CD8-positive, alpha-beta memory T cell (primary cell): ENCODE measurements around the gene FTCD. TPM values are rescaled to one million over a fixed set of nuclear protein-coding genes. Genes with fewer than 3 reads are reported as not detected.
A peak's percentile ranks its signal among the peaks of the same experiment; 100 is the strongest.

Source experiments
- CTCF ChIA-PET: fragments of 350-600 bp; sonication (Branson Sonifier 250); formaldehyde crosslinking; loops from one replicate; lab custom pipeline; 2021; ENCODE audit warnings: antibody characterized with exemption; lab: Charles Lee
- POLR2A ChIA-PET: fragments of 350-600 bp; sonication (Branson Sonifier 250); formaldehyde crosslinking; loops from one replicate; lab custom pipeline; 2021; ENCODE audit warnings: antibody characterized with exemption; lab: Charles Lee
- DNase-seq, 5 donors: peaks; one replicate each; pipeline versions ENCODE4 v3.0.0 to v3.0.0-alpha.2; 2020 to 2022; ENCODE audit warnings: mixed read lengths in 1 of 5
- H3K27ac ChIP-seq: one replicate; pipeline ENCODE4 v1.7.0; 2013; ENCODE audit warnings: low read depth, mild to moderate bottlenecking, low read length, moderate library complexity
- H3K27me3 ChIP-seq: 2 replicates; pipeline ENCODE4 v1.7.0; 2013; ENCODE audit warnings: low read length, mild to moderate bottlenecking; ENCODE audit not compliant: insufficient read depth, poor library complexity, severe bottlenecking
- H3K36me3 ChIP-seq: 2 replicates; pipeline ENCODE4 v1.7.0; 2013; ENCODE audit warnings: mild to moderate bottlenecking, low read length, moderate library complexity; ENCODE audit not compliant: insufficient read depth
- H3K4me1 ChIP-seq: 2 replicates; pipeline ENCODE4 v1.7.0; 2013; ENCODE audit warnings: mild to moderate bottlenecking, low read length, moderate library complexity; ENCODE audit not compliant: insufficient read depth
- H3K4me3 ChIP-seq: 2 replicates; pipeline ENCODE4 v1.7.0; 2013; ENCODE audit warnings: mild to moderate bottlenecking, low read length
- H3K9me3 ChIP-seq: 2 replicates; pipeline ENCODE4 v1.7.0; 2013; ENCODE audit warnings: mild to moderate bottlenecking, low read length
- H3K27ac Mint-ChIP-seq, 8 donors: one replicate each; pipeline ENCODE4 v1.8.0; 2020 to 2021; ENCODE audit warnings: mixed read lengths in 8 of 8, mild to moderate bottlenecking in 6 of 8, inconsistent platforms in 3 of 8, moderate library complexity in 3 of 8
- H3K27me3 Mint-ChIP-seq, 2 donors: one replicate each; pipeline ENCODE4 v1.8.0; 2020 to 2021; ENCODE audit warnings: mixed read lengths in 2 of 2, mild to moderate bottlenecking in 1 of 2, moderate library complexity in 1 of 2
- H3K36me3 Mint-ChIP-seq, 3 donors: one replicate each; pipeline ENCODE4 v1.8.0; 2020 to 2021; ENCODE audit warnings: mixed read lengths in 3 of 3, inconsistent platforms in 1 of 3, mild to moderate bottlenecking in 1 of 3
- H3K4me1 Mint-ChIP-seq, 3 donors: one replicate each; pipeline ENCODE4 v1.8.0; 2020 to 2021; ENCODE audit warnings: mixed read lengths in 3 of 3, inconsistent platforms in 1 of 3, mild to moderate bottlenecking in 1 of 3
- H3K4me3 Mint-ChIP-seq, 7 donors: one replicate each; pipeline ENCODE4 v1.8.0; 2020 to 2021; ENCODE audit warnings: mixed read lengths in 7 of 7, mild to moderate bottlenecking in 6 of 7, moderate library complexity in 4 of 7, inconsistent platforms in 2 of 7
- H3K9me3 Mint-ChIP-seq, 5 donors: one replicate each; pipeline ENCODE4 v1.8.0; 2020 to 2022; ENCODE audit warnings: mixed read lengths in 5 of 5, mild to moderate bottlenecking in 3 of 5, moderate library complexity in 2 of 5, inconsistent platforms in 1 of 5
- polyA plus RNA-seq: library from polyadenylated mRNA; unstranded; fragments of 300-500 nt; fragmentation: Illumina TruSeq; gene quantifications from one replicate; pipeline ENCODE4 v1.2.3, GENCODE V29; 2021
- total RNA-seq, 2 experiments: library from RNA; stranded (reverse); gene quantifications; one replicate each; pipeline ENCODE4 v1.2.3, GENCODE V29; 2021

FTCD gene
- total and polyA plus RNA-seq, 3 experiments from 2014 or later: not detected

DNA sequence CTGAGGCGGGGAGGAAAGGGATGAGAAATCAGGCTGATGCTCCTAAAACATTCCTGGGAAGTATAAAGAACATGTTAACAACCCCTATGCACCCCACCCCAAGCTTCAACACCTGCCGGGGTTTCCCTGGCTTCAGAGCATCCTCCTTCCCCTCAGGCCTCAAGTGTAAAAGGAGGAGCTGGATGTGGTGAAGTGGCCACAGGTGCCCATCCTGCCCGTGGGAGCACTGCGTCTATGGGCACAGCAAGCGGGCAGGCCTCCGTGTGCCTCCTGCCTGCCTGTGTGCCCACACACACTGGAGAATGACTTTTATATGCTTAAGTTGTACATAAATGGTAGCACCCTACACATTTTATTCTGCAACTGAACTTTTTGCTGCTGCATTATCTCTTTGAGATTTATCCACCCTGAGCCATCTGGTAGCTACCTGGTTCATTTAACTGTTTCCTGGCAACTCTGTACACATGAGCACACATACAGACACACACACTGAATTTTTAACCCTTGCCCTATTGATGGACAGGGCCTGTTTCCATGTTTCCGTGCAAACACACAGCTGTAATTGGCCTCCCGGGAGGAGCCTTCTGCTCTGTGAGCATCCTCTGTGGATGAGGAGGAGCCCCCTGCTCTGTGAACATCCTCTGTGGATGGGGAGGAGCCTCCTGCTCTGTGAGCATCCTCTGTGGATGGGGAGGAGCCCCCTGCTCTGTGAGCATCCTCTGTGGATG is 13.4 kb upstream of the FTCD start:
- CTCF ChIA-PET: no interaction called here
- no peaks in the 10 kb centered on the region for H3K9me3 ChIP-seq

GRCh38 chr21:46168238-46168637 is 12.9 kb upstream of the FTCD start:
- Histone ChIP-seq H3K27me3 (no peaks in the 10 kb centered on the region), H3K27ac (no peak overlapping the region), H3K4me1 (peaks cover 6% of the 10 kb centered on the region), H3K4me3 (no peak overlapping the region), H3K36me3 (no peaks in the 10 kb centered on the region), H3K9me3 (no peaks in the 10 kb centered on the region)
- H3K27me3 Mint-ChIP-seq: peaks cover 2 to 22% of the 10 kb centered on the region in 2 donors
- ChIA-PET POLR2A (no interaction called here), CTCF (no interaction called here)
- H3K36me3 Mint-ChIP-seq: peaks cover 0 to 1% (median 1%) of the 10 kb centered on the region in 3 donors
- H3K4me1 Mint-ChIP-seq: peaks cover 5 to 7% (median 6%) of the 10 kb centered on the region in 3 donors
- peak in 1 of 5 donors; percentile 37 for DNase-seq
- no peak overlapping the region for H3K27ac Mint-ChIP-seq
- no peak overlapping the region for H3K4me3 Mint-ChIP-seq
- peaks cover 0 to 5% (median 0%) of the 10 kb centered on the region in 5 donors for H3K9me3 Mint-ChIP-seq

More for the DNA sequence above, 13.4 kb upstream of the FTCD start:
- Histone ChIP-seq H3K36me3 (no peaks in the 10 kb centered on the region), H3K4me3 (no peak overlapping the region), H3K27ac (no peak overlapping the region), H3K27me3 (no peaks in the 10 kb centered on the region), H3K4me1 (peaks cover 6% of the 10 kb centered on the region)
- POLR2A ChIA-PET: no interaction called here
- H3K27me3 Mint-ChIP-seq: peaks cover 2 to 22% of the 10 kb centered on the region in 2 donors
- peak in 1 of 5 donors; percentile 16 for DNase-seq
- peaks cover 0 to 1% (median 1%) of the 10 kb centered on the region in 3 donors for H3K36me3 Mint-ChIP-seq
- no peak overlapping the region for H3K27ac Mint-ChIP-seq
- H3K4me3 Mint-ChIP-seq: no peak overlapping the region
- peaks cover 5 to 7% (median 6%) of the 10 kb centered on the region in 3 donors for H3K4me1 Mint-ChIP-seq
- H3K9me3 Mint-ChIP-seq: peaks cover 0 to 11% (median 3%) of the 10 kb centered on the region in 5 donors

DNA sequence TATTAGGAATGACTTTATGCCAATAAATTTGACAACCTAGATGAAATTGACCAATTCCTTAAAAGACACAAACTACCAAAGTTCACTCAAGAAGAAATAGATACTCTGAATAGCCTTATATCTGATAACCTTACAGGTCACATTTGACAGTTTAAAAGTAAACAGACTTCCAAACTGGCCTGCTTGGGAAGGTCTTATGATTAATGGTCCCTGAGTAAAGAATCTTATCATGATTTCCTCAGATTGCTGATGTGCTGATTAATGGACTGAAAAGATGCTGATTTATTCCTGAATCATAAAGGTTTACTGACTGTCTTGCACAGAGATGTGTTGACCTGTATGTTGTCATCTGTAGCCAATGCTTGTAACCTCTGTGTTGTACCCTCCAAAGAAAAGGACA is 9.7 kb upstream of the FTCD start:
- no peaks in the 10 kb centered on the region for H3K27me3 ChIP-seq
- H3K36me3 Mint-ChIP-seq: peaks cover 0 to 1% (median 1%) of the 10 kb centered on the region in 3 donors

GRCh38 chr21:46163380-46163779 is 8.0 kb upstream of the FTCD start:
- Mint-ChIP-seq H3K36me3 (peaks cover 0 to 1% (median 1%) of the 10 kb centered on the region in 3 donors), H3K4me3 (no peak overlapping the region), H3K27me3 (peaks cover 2 to 23% of the 10 kb centered on the region in 2 donors), H3K4me1 (no peaks in the 10 kb centered on the region), H3K9me3 (no peaks in the 10 kb centered on the region), H3K27ac (peak overlapping the region in 2 of 8 donors; percentile 51 to 52)
- Histone ChIP-seq H3K27ac (no peak overlapping the region), H3K27me3 (no peaks in the 10 kb centered on the region), H3K36me3 (no peaks in the 10 kb centered on the region), H3K4me3 (no peak overlapping the region), H3K4me1 (no peaks in the 10 kb centered on the region), H3K9me3 (no peaks in the 10 kb centered on the region)
- ChIA-PET CTCF (no interaction called here), POLR2A (no interaction called here)
- DNase-seq: no peak

More for the DNA sequence above, 9.7 kb upstream of the FTCD start:
- Mint-ChIP-seq H3K9me3 (no peaks in the 10 kb centered on the region), H3K27me3 (peaks cover 2 to 23% of the 10 kb centered on the region in 2 donors), H3K4me3 (no peak overlapping the region), H3K4me1 (peaks cover 0 to 2% (median 0%) of the 10 kb centered on the region in 3 donors), H3K27ac (peak overlapping the region in 1 of 8 donors; percentile 61)
- POLR2A ChIA-PET: no interaction called here
- H3K4me1 ChIP-seq: no peaks in the 10 kb centered on the region
- H3K27ac ChIP-seq: no peak overlapping the region
- no peaks in the 10 kb centered on the region for H3K9me3 ChIP-seq
- DNase-seq: no peak
- no peak overlapping the region for H3K4me3 ChIP-seq
- CTCF ChIA-PET: no interaction called here
- H3K36me3 ChIP-seq: no peaks in the 10 kb centered on the region

DNA sequence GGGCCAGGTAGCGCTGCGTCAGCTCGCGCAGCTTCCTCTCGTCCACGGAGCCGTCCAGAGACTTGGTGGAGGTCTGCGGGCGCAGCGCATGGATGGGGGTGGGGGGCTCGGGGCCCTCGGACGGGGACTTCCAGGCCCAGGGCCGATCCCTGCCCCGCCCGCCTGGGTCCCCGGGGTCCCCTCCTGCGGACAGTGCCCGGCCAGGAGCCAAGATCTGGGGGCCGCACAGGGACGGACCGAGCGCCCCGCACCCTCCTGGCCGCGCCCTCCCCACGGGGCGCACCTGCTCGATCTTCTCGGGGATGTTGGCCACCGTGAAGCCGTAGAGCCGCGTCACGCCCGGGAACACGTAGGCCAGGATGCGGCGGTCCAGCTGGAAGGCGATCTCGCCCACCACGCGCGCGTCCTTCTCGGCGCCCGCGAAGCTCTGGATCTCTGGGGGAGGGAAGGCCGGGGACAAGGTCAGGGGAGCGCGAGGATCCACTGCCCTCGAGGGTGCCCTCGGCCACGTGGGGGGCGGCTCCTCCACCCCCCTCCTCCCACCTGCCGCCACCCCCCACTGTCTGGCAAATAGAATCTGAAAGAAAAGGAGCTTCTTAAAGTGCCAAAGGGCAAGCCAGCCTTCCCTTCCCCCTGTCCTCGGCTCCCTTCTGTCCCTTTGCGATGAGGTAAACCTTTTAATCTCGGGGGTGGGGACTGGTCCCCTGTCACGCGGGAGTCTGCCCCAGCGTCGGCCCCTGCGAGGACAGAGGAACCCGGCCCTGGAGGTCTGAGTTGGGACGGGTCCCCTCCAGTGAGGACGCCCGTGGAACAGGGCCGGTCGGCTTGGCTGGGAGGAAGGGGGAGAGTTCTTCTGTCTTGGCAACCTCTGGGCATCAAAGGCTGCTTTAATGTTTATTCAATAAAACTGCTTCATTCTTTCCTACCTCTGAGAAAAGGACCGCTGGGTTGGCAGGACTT is 6.5 kb upstream of the FTCD start:
- CTCF ChIA-PET: no interaction called here
- Histone ChIP-seq H3K4me3 (no peak overlapping the region), H3K9me3 (no peaks in the 10 kb centered on the region), H3K36me3 (no peaks in the 10 kb centered on the region), H3K27me3 (no peaks in the 10 kb centered on the region), H3K4me1 (no peaks in the 10 kb centered on the region), H3K27ac (no peak overlapping the region)
- Mint-ChIP-seq H3K4me1 (no peaks in the 10 kb centered on the region), H3K9me3 (no peaks in the 10 kb centered on the region), H3K36me3 (peaks cover 0 to 1% (median 0%) of the 10 kb centered on the region in 3 donors), H3K27ac (no peak overlapping the region), H3K27me3 (peaks cover 2 to 20% of the 10 kb centered on the region in 2 donors), H3K4me3 (no peak overlapping the region)
- POLR2A ChIA-PET: no interaction called here
- DNase-seq: peak in 1 of 5 donors; percentile 33

- Mint-ChIP-seq H3K36me3 (peaks cover 0 to 1% (median 0%) of the 10 kb centered on the region in 3 donors), H3K4me3 (peak overlapping the region in 1 of 7 donors; percentile 22), H3K9me3 (no peaks in the 10 kb centered on the region), H3K27ac (no peak overlapping the region), H3K27me3 (peaks cover 2 to 20% of the 10 kb centered on the region in 2 donors), H3K4me1 (no peaks in the 10 kb centered on the region)
- H3K36me3 ChIP-seq: no peaks in the 10 kb centered on the region
- no peaks in the 10 kb centered on the region for H3K9me3 ChIP-seq
- H3K4me1 ChIP-seq: no peaks in the 10 kb centered on the region
- DNase-seq: no peak
- ChIA-PET CTCF (no interaction called here), POLR2A (no interaction called here)
- H3K27me3 ChIP-seq: no peaks in the 10 kb centered on the region
- no peak overlapping the region for H3K4me3 ChIP-seq
- H3K27ac ChIP-seq: no peak overlapping the region
Observed at GRCh38 chr21:46160907-46161632, 5.7 kb upstream of the FTCD start.

DNA sequence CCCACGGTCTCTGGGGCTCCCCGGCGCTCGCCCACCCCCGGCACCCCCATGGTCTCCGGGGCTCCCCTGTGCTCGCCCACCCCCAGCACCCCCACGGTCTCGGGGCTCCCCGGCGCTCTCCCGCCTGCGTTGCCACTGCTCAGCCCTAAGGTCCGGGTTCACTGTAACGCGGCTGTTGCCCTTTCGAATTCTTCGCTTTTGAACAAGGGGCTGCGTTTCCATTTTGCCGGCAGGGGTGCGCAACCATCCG is 5.2 kb upstream of the FTCD start:
- no peaks in the 10 kb centered on the region for H3K9me3 Mint-ChIP-seq
- H3K27ac ChIP-seq: no peak overlapping the region
- peaks cover 0 to 1% (median 0%) of the 10 kb centered on the region in 3 donors for H3K36me3 Mint-ChIP-seq
- H3K9me3 ChIP-seq: no peaks in the 10 kb centered on the region
- CTCF ChIA-PET: no interaction called here
- H3K36me3 ChIP-seq: no peaks in the 10 kb centered on the region
- POLR2A ChIA-PET: no interaction called here
- H3K27me3 Mint-ChIP-seq: peaks cover 2 to 20% of the 10 kb centered on the region in 2 donors
- no peak overlapping the region for H3K27ac Mint-ChIP-seq
- no peak for DNase-seq
- no peaks in the 10 kb centered on the region for H3K4me1 ChIP-seq
- no peak overlapping the region for H3K4me3 ChIP-seq
- H3K27me3 ChIP-seq: no peaks in the 10 kb centered on the region
- no peaks in the 10 kb centered on the region for H3K4me1 Mint-ChIP-seq
- no peak overlapping the region for H3K4me3 Mint-ChIP-seq
